EH (cell line): ENCODE measurements around the gene TMC2.

Experiments
- DNase-seq: peaks from one replicate; pipeline ENCODE4 v3.0.0-alpha.2; 2015; ENCODE audit warnings: low read depth

TMC2 gene

GRCh38 chr20:2585811-2586210 is 49.4 kb downstream of the TMC2 start:
- DNase-seq: peak; percentile 72

DNA sequence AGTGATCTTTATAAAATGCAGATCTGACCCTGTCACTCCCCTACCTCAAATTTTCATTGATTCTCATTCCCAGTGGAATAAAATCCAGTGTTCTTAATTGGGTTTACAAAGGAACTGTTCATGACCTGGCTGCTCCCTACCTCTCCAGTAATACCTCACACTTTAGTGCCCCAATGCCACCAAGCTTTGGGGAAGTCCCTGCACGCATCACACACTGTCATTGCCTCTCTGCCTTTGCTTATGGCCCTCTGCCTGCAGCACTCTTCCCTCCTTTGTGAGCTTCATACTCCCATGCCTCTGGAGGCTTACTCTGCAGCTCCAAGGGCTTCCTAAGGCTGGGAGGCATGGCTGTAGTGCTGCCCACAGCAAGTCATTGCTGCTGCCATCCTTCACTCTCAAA is 57.4 kb downstream of the TMC2 start:
- DNase-seq: no peak

DNA sequence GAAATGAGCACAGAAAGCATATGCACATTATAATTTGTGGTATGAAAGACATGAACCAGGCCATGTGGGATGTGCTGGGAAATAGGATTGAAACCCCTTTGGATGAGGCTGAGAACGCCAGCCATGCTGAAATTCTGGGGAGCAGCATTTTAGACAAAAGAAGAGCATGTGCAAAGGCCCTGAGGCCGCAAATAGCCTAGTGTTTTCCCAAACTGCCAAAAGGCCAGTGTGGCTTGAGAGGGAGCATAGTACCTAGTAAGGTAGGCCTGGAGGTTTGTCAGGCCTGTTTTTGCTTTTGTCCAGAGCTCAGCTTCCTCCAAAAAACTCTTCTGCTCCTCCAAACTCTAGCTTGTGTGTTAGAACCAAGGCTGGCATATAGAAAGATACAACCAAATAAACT is 58.7 kb downstream of the TMC2 start:
- DNase-seq: no peak

GRCh38 chr20:2596673-2597279 is 60.4 kb downstream of the TMC2 start:
- peak; percentile 28 for DNase-seq

DNA sequence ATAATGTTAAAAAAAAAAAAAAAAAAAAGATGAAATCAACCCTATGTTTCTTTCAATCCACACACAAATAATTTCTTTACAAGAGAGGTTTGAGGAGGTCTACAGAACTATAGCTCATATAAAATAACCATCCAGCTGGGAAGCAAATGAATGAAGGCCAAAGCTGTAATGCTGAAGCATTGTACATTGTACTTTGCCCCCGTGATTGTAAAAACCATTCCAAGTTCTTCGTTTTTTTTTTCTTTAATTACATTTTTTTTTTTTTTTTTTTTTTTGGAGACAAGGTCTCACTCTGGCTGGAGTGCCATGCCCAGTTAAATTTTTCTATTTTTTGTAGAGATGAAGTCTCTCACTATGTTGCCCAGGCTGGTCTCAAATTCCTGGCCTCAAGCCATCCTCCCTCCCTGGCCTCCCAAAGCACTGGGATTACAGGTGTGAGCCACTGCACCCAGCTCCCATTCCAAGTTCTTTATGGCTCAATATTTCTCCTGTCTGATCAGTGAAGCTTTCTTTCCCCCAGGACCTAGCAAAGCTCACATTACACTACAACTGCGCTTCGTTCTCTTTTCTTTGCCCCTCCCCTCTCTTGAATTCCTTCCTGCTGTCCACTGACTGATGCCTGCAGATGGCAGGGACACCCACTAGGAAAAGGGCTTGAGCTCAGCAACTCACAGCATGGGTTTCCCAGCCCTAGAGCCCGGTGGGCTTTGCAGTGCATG is 63.1 kb downstream of the TMC2 start:
- DNase-seq: peak; percentile 12

DNA sequence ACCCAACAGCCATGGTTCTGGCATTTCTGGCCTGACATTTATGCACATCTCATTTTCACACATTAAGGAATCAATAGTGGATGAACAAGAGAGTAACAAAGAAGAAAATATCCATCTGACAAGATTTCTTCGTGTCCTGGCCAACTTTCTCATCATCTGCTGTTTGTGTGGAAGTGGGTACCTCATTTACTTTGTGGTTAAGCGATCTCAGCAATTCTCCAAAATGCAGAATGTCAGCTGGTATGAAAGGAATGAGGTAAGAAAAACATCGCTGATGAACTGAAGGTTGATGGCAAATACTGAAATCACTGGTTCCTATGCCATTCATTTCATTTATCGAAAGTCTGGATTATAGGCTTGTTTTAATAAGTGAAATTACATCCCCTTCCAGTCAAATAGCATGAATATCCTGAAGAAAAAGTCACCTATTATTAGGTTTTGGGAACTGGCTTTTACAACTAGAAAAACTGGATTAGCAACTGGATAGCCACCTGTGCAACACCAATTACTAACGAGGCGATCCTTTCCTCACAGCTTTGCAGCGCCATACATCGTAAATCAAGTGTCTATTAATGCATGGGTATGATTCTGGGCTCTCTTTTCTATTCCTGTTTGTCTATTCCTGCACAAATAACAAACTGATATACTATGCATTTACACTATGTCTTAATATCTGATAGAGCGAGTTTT is 65.8 kb downstream of the TMC2 start:
- peak; percentile 7 for DNase-seq

DNA sequence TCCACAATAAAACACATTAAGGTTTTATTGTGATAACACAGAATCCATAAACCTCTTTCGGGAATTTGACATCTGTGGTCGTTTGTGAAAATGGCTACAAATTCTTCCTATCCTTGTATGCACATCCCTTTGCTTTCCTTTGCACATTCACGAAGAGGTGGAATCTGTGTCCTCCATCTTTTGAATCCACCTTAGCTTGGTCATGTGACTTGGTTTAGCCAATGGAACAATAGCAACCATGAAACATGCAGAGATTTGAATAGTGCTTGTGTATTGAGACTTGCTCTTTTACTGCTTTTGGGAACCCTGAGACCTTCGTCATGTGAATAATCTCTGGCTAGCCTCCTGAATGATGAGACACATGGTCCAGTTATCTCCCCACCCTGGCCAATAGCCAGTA is 66.4 kb downstream of the TMC2 start:
- no peak for DNase-seq

DNA sequence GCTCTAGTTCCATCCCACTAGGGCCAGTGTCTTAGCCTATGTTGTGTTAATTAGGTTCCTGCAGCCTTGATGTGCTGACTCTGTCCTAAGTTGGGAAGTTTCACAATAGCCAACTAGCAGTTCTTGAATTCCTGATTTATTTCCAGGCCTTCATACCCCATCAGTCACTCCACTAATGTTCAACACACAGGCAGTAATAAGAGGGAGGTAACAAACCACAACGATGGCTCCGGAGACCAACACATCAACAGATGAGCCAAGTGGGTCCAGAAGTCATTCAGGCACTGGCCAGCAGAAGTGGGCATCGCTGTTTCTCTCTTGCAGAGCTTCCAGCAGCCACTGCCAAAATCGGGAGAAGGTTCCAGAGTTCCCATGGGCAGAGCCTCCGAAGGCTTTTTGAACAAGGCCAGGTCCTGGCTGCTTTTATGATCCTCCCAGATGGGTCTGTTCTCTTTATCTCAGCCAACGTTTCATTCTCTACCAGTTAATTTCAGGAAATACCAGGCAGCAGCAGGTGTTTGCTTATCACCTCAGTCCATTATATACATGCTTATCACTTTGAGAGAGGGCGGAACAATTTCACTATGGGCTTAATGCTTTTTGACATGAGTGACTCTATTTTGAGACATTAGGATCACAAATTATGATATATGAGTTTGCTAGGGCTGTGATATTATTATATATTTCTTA is 67.6 kb downstream of the TMC2 start:
- DNase-seq: no peak

GRCh38 chr20:2604506-2604835 is 68.1 kb downstream of the TMC2 start:
- no peak for DNase-seq

DNA sequence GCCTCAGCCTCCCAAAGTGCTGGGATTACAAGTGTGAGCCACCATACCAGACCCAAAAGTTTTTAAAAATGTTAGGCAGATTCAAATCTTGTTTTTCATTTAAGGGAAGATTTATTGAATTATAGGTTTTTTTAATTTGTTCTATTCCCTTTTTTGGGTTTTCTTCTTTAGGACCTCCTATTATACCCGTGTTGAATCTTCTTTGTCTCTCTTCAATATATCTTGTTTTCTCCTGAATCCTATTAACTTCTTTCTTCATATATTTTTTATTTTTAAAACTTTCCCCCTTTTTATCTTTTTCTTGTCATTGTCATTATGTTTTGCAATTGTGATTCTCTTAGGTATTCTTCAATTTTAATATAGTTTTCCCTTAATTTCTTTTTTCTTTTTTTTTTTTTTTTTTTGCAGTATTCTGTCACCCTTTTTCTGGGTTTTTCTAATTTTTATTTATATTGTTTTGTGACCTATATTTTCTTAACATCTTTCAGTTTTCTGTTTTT is 70.2 kb downstream of the TMC2 start:
- DNase-seq: no peak

- DNase-seq: no peak
Measured at GRCh38 chr20:2610326-2610725, 74.0 kb downstream of the TMC2 start.

DNA sequence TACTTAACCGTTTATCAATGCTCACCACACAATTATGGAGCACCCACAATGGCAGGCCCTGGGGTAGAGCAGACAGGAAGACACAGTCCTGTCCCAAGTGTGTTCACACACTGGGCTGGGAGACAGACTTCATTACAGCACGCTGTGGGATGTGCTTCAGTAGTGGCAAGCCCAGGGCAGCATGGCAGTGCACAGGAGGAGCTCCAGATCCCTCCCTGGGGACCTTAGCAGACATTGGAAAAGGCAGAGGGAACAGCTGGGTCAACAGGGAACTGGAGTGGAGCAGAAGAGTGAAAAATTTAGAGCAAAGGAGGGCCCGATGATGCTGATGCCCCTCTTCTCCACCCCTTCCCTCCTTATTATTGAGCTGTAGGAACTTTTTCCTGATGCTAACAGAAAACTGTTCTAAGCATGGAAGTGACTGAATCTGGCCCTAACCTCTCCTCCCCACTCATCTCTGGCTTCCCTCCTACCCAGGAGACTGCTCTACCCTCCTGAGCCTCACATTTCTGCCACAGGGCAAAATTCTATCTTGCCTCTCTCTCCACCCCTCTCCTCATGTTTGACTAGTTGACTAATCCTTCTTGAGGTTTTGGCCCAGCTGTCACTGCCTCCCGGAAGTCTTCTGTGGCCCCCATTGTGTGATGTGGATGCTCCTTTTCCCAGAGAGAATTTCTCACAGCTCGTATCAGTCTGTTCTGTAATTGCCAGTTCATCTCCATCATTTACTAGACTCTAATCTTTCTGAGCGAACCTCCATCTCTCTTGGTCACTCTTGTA is 74.8 kb downstream of the TMC2 start:
- DNase-seq: no peak

DNA sequence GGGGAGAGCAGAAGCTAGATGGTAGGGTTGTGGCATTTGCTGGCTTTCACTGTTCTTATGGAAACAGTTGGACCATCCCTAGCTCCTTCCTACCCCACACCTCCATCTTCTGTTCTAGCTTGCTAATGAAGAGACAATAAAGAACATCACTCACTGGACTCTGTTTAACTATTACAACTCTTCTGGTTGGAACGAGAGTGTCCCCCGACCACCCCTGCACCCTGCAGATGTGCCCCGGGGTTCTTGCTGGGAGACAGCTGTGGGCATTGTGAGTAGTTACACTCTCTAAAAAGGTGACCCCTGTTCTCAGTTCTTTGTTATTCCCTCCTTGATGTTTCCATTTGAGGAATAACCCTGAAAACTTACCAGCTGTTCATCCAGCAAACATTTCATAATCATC is 75.7 kb downstream of the TMC2 start:
- DNase-seq: no peak

DNA sequence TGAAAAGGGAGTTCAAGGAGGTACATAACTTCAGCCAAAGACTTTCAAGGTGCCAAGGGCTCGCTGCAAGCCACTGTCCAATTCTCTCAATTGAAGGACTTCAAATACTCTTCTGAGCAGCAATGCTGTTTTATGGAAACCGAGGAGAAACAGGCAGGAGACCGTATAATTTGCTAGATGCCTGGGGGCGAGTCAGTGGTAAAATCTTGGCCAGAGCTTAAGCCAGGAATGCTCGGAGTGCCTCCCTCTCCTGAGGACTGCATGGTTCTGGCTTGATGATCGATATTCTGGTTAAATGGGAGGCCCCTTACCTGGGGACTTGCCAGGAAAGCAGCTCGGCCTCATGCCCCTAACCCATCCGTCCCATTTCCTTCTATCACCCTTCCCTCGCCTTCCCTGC is 80.3 kb downstream of the TMC2 start:
- DNase-seq: no peak

- DNase-seq: no peak
Measured at GRCh38 chr20:2617099-2617714, 80.8 kb downstream of the TMC2 start.

GRCh38 chr20:2618815-2619214 is 82.4 kb downstream of the TMC2 start:
- DNase-seq: no peak

GRCh38 chr20:2619337-2619736 is 83.0 kb downstream of the TMC2 start:
- no peak for DNase-seq

DNA sequence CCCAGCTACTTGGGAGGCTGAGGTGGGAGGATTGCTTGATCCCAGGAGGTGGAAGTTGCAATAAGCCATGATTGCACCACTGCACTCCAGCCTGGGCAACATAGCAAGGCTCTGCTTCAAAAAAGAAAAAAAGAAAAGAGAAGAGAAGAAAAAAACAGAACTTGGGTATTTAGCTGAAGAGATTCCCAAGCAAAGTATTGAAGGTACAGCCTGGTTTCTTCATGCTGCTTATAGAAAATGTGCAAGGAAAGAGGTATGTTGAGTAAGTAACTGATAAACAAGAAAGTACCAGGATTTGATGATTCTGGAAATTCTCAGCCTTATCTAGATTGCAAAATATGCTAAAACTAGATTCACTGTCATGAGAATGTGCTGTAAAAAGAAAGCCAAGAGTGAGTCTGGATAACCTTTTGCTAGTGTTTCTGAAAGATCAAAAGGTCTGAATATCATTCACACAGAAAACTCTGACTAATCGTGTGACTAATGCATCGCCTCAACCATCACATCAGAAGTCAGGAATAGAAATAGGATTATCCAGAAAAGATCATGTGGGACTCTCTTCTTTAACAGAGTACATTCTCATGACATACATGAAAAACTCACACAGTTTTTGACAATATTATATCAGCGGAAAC is 83.7 kb downstream of the TMC2 start:
- DNase-seq: peak; percentile 27

GRCh38 chr20:2624190-2624589 is 87.8 kb downstream of the TMC2 start:
- no peak for DNase-seq

DNA sequence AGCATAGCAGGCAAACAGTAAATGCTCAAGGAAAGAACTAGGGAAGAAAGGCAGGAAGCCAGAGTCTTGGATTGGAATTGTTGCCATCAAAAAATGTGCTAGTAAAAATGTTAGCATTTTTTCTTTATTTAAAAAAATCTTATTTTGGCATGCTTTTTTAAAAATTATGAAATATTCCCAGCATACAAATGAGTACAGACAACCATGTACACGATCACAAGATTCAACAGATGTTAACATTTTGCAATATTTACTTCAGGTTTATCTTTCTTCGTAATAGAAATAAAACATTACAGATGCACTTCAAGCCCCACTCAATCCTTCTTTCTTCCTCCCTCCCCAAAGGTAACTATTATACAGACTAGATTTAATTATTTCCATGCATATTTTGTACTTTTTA is 88.7 kb downstream of the TMC2 start:
- DNase-seq: no peak
